Activated T-cell treated with anti-CD3 and anti-CD28 coated beads for 48 hours (primary cell): Measurements from ENCODE around the gene GALNT11.
"Not testable (repeated sequence)": the region's sequence is repeated elsewhere in the genome, so short reads cannot be mapped to it uniquely, and the experiment has no call there.

Experiments used
- DNase-seq: peaks from one replicate; pipeline ENCODE4 v3.0.0-alpha.2; 2020; ENCODE audit warnings: low read depth

GALNT11 gene

DNA sequence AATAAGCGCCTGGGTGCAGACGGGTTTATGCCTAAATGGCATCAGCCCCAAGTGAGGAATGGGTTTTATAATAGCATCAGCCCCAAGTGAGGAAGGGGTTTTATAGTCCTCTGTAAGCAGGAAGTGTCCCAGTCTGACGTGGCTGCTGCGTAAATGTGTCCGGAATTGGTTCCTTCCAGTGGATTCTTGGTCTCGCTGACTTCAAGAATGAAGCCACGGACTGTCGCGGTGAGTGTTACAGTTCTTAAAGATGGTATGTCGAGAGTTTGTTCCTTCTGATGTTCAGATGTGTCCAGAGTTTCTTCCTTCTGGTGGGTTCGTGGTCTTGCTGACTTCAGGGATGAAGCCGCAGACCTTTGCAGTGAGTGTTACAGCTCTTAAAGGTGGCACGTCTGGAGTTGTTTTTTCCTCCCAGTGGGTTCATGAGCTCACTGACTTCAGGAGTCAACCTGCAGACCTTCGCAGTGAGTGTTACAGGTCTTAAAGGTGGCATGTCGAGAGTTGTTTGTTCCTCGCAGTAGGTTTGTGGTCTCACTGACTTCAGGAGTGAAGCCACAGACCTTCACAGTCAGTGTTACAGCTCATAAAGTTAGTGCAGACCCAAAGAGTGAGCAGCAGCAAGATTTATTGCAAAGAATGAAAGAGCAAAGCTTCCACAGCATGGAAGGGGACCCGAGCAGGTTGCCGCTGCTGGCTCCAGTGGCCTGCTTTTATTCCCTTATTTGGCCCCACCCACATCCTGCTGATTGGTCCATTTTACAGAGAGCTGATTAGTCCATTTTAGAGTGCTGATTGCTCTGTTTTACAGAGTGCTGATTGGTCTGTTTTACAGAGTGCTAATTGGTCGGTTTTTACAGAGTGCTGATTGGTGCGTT, 2.3 kb downstream of the GALNT11 start:
- peak; percentile 15 for DNase-seq

DNA sequence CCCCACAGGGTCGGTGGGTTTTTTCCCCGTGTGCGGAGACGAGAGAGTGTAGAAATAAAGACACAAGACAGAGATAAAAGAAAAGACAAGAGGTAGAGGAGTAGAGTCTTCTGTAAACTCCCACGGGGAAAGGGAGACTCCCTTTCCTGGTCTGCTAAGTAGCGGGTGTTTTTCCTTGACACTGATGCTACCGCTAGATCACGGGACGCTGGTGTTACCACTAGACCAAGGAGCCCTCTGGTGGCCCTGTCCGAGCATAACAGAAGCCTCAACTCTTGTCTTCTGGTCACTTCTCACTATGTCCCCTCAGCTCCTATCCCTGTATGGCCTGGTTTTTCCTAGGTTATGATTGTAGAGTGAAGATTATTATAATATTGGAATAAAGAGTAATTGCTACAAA, 4.6 kb downstream of the GALNT11 start:
- not testable (repeated sequence) for DNase-seq

DNA sequence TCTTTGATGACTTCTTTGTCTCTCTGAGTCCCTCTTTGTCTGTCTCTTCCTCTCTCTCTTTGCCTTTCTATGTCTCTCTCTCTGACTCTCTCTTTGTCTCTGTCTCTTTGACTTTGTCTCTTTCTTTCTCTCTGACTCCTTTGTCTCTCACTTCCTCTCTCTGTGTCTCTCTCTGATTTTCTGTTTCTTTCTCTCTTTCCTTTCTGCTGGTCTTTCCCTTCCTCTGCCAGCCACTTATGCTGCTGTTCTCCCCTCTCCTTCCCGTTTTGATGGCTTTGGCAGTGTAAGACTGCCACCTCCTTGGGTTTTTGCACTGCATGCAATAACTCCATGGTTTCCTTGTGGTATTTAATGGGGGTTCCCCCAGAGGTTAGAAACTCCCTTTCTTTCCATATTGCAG, 5.2 kb downstream of the GALNT11 start:
- not testable (repeated sequence) for DNase-seq

DNA sequence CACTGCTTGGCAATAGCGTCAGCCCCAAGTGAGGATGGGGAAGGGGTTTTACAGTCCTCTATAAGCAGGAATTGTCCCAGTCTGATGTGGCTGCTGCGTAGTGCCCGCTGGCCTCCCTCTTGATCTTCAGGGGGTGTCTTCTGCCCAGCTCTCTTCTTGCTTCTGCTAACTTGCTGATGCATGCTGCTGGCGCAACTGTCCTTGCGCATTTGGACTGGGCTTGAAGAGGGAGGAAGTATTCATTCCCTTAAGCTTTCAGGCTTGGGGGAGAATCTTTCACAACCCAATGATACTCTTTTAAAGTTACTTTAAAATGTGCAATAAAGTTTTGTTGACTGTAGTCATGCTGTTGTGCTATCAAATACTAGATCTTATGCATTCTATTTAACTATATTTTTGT, 10.3 kb downstream of the GALNT11 start:
- DNase-seq, result no peak

DNA sequence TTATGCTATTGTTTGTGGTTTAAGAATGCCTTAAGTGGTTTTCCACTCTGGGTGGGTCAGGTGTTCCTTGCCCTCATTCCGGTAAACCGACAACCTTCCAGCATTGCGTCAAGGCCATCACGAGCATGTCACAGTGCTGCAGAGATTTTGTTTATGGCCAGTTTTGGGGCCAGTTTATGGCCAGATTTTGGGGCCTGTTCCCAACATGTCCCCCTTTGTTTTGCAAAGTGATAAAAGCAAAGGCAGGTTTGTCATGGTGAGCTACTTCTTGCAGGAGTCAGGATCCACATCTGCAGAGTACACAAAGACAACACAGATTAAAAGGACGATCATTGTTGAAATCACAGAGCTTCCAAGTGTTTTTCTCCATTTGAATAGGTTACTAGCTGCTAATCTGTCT, 12.9 kb downstream of the GALNT11 start:
- not testable (repeated sequence) for DNase-seq

DNA sequence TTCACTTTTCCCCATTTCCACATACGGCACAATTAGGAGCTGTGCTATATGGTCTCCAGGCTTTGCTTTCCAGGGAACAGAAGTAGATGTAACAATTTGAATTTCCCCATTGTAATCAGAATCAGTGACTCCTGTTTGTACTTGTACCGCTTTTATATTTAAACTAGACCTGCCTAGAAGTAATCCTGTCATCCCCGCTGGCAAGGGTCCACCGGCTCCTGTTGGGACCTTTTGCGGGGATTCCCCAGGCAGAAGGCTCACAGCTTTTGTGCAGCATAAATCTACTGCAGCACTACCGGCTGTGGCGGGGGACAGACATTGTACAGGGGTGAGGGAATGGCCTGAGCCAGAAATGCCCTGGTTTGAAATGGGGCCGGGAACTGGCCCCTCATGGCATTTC, 17.6 kb downstream of the GALNT11 start:
- DNase-seq, result not testable (repeated sequence)

DNA sequence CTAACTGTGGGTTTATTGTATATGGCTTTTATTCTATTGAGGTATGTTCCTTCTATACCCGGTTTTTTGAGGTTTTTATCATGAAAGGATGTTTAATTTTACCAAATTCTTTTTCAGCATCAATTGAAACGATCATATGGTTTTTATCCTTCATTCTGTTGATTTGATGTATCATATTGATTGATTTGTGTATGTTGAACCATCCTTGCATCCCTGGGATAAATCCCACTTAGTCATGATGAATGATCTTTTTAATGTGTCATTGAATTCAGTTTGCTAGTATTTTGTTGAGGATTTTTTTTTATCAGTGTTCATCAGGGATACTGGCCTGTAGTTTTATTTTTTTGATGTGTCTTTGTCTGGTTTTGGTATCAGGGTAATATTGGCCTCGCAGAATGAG, 19.4 kb downstream of the GALNT11 start:
- DNase-seq, result not testable (repeated sequence)

DNA sequence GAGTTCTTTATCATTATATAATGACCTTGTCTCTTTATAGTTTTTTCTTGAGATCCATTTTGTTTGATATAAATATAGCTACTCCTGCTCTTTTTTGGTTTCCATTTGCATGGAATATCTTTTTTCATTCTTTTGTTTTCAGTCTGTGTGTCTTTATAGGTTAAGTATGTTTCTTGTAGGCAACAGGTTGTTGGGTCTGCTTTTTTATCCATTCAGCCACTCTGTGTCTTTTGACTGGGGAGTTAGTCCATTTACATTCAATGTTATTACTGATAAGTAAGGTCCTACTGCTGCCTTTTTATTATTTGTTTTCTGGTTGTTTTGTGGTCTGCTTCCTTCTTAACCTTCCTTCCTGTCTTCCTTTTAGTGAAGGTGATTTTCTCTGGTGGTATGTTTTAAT, 21.1 kb downstream of the GALNT11 start:
- DNase-seq, result no peak

DNA sequence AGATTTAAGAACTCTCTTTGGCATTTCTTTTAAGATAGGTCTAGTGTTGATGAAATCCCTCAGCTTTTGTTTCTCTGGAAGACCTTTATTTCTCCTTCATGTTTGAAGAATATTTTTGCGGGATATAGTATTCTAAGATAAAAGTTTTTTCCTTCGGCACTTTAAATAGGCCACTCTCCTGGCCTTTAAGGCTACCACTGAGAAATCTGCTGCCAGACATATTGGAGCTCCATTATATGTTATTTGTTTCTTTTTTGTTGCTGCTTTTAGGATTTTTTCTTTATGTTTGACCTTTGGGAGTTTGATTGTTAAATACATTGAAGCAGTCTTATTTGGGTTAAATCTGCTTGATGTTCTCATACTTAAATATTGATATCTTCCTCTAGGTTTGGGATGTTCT, 22.6 kb downstream of the GALNT11 start:
- no peak for DNase-seq

DNA sequence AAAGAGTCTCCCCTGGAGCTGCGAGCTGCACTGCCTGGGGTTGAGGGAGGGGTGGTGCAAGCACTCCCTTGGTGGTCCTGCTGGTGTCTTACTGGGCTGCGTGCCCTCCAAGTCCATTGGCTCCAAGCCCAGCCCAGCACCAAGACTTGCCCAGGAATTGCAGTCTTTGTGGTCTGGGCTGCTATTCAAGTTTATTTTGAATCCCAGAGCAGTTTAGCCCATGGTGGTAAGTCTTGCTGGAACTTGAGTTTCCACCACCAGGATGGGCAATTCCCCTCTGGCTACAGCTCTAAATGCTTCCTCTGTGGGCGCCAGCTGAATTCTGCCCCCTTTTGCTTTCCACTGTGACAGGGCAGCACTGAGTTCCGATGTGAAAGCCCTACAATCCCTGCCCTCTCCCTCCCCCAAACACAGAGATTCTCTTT, 25.1 kb downstream of the GALNT11 start:
- DNase-seq, result no peak

DNA sequence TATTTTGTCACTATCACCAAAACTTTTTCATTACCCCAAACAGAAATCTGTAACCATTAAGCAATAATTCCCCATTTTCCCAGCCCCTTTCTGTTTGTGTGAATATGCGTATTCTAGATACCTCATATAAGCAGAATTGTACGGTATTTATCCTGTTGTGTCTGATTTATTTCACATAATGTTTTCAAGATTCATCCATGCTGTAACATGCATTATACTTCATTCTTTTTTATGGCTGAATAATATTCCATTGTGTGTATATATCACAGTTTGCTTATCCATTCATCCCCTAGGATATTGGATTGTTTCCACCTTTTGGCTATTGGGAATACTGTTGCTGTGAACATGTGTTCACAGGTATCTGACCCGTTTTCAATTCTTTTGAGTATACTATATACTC, 26.5 kb downstream of the GALNT11 start:
- no peak for DNase-seq

DNA sequence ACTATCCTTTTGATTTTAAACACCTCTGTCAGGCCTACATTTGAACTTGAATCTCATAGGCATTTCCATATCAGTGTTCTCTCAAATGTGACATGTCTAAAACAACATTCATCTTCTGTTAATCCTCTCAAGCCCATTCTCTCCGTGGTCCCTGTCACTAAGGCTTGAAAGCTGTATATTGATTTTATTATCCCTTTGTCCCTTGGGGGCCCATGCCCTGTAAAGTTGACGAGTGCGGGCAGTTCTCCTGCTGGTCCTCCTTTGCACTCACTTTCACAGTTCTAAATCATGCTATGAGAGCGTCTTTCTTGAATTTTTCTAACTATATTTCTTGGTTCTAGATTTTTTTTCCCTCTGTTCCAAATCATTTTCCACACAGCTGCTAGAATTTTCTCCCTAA, 27.3 kb downstream of the GALNT11 start:
- DNase-seq, result no peak

DNA sequence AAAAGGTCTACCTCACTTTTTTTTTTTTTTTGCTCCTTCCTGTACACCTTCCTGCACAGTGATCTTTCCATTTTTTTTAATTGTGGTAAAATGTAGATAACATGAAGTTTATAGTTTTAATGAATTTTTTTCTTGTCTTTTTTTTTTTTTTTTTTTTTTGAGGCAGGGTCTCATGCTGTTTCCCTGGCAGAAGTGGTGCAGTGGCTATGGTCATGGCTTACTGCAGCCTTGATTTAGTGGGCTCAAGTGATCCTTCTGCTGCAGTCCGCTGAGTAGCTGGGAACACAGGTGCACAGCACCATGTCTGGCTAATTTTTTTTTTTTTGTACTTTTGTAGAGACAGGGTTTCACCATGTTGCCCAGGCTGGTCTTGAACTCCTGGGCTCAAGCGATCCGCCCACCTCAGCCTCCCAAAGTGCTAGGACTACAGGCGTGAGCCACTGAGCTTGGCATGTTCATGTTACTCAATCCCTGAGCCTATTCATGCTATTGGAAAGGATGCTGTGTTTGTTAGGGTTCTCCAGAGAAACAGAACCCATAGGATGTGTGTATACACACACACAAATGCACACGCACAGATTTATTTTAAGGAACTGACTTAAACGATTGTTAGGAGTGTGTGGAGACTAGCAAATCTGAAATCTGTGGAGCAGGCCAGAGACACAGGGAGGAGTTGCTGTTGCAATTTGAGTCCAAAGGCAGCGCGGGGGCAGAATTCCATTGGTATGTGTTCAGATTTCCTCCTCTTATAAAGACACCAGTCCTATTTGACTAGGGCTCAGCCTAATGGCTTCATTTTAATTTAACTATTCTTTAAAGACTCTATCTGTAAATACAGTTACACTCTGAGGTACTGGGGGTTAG, 29.1 kb downstream of the GALNT11 start:
- no peak for DNase-seq

DNA sequence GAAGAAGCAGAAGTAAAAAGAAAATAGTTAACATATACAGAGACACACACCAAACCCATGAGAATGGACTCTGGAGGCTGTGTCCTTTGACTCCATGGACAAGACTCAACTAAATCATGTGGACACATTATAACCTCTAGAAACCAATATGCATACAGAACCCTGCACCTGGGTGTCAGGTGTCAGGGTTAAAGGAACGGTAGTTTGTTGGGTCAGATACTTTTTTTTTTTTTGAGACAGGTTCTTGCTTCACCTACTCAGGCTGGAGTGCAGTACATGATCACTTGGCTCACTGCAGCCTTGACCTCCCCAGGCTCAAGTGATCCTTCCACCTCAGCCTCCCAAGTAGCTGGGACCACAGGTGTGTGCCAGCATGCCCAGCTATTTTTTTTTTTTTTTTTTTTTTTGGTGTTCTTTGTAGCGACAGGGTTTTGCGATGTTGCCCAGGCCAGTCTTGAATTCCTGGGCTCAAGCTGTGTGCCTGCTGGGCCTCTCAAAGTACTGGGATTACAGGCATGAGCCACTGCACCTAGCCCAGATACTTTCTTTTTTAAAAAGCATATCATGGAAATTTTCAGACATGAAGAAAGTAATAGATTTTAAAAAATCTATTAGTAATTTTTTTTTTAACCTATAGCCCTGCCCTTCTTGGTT, 31.3 kb downstream of the GALNT11 start:
- DNase-seq, result no peak

DNA sequence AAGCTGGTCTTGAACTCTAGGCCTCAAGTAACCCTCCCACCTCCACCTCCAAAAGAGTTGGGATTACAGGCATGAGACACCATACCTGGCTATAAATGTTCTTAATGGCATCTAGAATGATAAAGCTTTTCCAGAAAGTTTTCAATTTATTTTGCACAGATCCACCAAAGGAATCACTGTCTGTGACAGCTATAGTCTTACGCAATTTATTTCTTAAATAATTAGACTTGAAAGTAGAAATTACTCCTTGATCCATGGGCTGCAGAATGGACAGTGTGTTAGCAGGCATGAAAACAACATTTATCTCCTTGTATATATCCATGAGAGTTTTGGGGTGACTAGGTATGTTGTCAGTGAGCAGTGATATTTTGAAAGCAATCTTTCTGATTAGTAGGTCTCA, 33.8 kb downstream of the GALNT11 start:
- no peak for DNase-seq

DNA sequence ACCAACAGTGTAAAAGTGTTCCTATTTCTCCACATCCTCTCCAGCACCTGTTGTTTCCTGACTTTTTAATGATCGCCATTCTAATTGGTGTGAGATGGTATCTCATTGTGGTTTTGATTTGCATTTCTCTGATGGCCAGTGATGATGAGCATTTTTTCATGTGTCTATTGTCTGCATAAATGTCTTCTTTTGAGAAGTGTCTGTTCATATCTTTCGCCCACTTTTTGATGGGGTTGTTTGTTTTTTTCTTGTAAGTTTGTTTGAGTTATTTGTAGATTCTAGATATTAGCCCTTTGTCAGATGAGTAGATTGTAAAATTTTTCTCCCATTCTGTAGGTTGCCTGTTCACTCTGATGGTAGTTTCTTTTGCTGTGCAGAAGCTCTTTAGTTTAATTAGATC, 35.6 kb downstream of the GALNT11 start:
- DNase-seq, result not testable (repeated sequence)

DNA sequence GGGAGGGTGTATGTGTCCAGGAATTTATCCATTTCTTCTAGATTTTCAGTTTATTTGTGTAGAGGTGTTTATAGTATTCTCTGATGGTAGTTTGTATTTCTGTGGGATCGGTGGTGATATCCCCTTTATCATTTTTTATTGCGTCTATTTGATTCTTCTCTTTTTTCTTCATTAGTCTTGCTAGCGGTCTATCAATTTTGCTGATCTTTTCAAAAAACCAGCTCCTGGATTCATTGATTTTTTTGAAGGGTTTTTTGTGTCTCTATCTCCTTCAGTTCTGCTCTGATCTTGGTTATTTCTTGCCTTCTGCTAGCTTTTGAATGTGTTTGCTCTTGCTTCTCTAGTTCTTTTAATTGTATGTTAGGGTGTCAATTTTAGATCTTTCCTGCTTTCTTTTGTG, 37.7 kb downstream of the GALNT11 start:
- not testable (repeated sequence) for DNase-seq

DNA sequence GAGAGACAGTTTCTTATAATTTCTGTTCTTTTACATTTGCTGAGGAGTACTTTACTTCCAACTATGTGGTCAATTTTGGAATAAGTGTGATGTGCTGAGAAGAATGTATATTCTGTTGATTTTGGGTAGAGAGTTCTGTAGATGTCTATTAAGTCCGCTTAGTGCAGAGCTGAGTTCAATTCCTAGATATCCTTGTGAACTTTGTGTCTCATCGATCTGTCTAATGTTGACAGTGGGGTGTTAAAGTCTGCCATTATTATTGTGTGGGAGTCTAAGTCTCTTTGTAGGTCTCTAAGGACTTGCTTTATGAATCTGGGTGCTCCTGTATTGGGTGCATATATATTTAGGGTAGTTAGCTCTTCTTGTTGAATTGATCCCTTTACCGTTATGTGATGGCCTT, 38.3 kb downstream of the GALNT11 start:
- DNase-seq, result not testable (repeated sequence)

DNA sequence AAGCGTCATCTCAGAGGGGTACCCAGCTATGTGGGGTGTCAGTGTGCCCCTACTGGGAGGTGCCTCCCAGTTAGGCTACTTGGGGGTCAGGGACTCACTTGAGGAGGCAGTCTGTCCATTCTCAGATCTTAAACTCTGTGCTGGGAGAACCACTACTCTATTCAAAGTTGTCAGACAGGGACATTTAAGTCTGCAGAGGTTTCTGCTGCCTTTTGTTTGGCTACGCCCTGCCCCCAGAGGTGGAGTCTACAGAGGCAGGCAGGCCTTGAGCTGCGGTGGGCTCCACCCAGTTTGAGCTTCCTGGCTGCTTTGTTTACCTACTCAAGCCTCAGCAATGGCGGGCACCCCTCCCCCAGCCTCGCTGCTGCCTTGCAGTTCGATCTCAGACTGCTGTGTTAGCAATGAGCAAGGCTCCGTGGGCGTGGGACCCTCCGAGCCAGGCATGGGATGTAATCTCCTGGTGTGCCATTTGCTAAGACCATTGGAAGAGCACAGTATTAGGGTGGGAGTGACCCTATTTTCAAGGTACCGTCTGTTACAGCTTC, 40.4 kb downstream of the GALNT11 start:
- DNase-seq, result not testable (repeated sequence)

DNA sequence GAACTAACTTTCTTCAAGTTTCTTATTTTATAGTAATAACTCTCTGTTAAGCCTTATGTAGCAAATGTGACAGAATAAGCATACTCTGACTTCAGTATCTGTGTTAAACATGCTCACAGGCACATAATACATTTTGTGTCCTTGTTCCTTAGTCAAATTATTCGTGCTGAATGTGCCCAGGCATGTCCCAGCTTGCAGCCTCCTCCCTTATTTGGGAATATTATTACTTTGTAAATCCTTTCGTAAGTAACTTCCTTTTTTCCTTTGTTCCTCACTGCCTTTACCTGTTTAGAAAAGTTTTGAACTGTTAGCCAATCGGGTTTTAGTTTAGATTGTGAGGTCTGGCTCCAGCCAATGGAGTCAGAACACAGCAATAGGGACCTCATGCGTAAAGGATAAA, 46.9 kb downstream of the GALNT11 start:
- no peak for DNase-seq

DNA sequence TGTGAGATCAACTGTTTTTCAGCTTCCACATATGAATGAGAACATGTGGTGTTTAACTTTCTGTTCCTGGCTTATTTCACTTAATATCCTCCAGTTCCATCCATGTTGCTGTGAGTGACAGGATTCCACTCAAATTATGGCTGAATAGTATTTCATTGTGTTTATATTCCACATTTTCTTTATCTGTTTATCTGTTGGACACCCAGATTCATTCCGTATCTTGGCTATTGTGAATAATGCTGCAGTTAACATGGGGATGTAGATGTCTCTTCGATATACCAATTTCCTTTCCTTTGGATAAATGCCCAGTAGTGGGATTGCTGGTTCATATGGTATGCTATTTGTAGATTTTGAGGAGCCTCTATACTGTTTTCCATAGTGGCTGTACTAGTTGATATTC, 47.9 kb downstream of the GALNT11 start:
- no peak for DNase-seq

DNA sequence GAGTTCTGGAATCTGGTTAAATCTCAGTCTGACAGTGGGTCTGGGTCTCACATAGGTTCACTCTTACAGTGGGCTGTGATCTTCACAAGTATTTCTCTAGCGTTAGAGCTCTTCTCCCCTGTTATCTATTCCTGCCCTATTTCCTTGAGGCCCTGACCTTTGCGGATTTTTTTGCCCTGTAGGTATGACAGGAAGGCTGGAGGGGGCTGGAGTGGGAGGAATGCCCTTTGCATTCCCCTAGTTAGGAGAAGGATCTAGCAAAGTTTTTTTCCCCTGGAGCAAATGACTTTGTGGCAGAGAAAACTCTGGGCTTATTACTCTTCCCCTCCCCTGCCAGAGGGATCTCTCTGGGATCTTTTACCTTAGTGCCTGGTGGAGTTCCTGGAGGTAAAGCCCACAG, 49.2 kb downstream of the GALNT11 start:
- no peak for DNase-seq
